ENCODE data around the gene TXNDC11. TPM values are rescaled to one million over a fixed set of nuclear protein-coding genes. Genes with fewer than 3 reads are reported as not detected.

TXNDC11 gene
- total RNA-seq, 4 donors from 2014 or later = 27.7 to 47.8 (median 40.0) TPM

- TF ChIP-seq POLR2A (IDR thresholded peaks at IDR 0.05) (no peak), CTCF (IDR thresholded peaks at IDR 0.05) (no peak)
- DNase-seq (ENCODE audit: low spot score in 2 of 2) = no peak
- 92 to 94% methylated on average over 4 of the region's 4 CpGs for WGBS, 2 donors
- intact Hi-C loops (cut with DNase I; ENCODE audit: low total_unique reads) = no loop called here
- H3K4me3 ChIP-seq (ENCODE audit: low read depth, poor library complexity, severe bottlenecking) = no peak overlapping the region
Observed at GRCh38 chr16:11638140-11638539, 104.5 kb downstream of the TXNDC11 start.

GRCh38 chr16:11637320-11637719 is 105.3 kb downstream of the TXNDC11 start:
- intact Hi-C loops (cut with DNase I; ENCODE audit: low total_unique reads) = no loop called here
- DNase-seq (ENCODE audit: low spot score in 2 of 2) = no peak
- 84 to 85% methylated on average over 5 of the region's 5 CpGs for whole genome bisulfite sequencing, 2 donors
- no peak for TF ChIP-seq CTCF (IDR thresholded peaks at IDR 0.05)
- TF ChIP-seq POLR2A (IDR thresholded peaks at IDR 0.05) = no peak
- no peak overlapping the region for H3K4me3 ChIP-seq (ENCODE audit: low read depth, poor library complexity, severe bottlenecking)

GRCh38 chr16:11636172-11636721 is 106.4 kb downstream of the TXNDC11 start:
- H3K4me3 ChIP-seq (ENCODE audit: low read depth, poor library complexity, severe bottlenecking) = no peak overlapping the region
- WGBS, 2 donors = 42 to 43% methylated on average over 14 of the region's 14 CpGs
- TF ChIP-seq POLR2A (IDR thresholded peaks at IDR 0.05) = no peak
- no peak for TF ChIP-seq CTCF (IDR thresholded peaks at IDR 0.05)
- peak in 1 of 2 donors; percentile 65 for DNase-seq (ENCODE audit: low spot score in 2 of 2)
- intact Hi-C loops (cut with DNase I; ENCODE audit: low total_unique reads) = no loop called here

- TF ChIP-seq POLR2A (IDR thresholded peaks at IDR 0.05) (no peak), CTCF (IDR thresholded peaks at IDR 0.05) (no peak)
- WGBS, 2 donors = 71 to 81% methylated on average over 12 of the region's 12 CpGs
- intact Hi-C loops (cut with DNase I; ENCODE audit: low total_unique reads) = no loop called here
- no peak for DNase-seq (ENCODE audit: low spot score in 2 of 2)
- no peak overlapping the region for H3K4me3 ChIP-seq (ENCODE audit: low read depth, poor library complexity, severe bottlenecking)
Observed at GRCh38 chr16:11635679-11636171, 106.9 kb downstream of the TXNDC11 start.

- 89 to 92% methylated on average over 10 of the region's 10 CpGs for WGBS, 2 donors
- DNase-seq (ENCODE audit: low spot score in 2 of 2) = no peak
- no peak overlapping the region for H3K4me3 ChIP-seq (ENCODE audit: low read depth, poor library complexity, severe bottlenecking)
- TF ChIP-seq POLR2A (IDR thresholded peaks at IDR 0.05) (no peak), CTCF (IDR thresholded peaks at IDR 0.05) (no peak)
- intact Hi-C loops (cut with DNase I; ENCODE audit: low total_unique reads) = no loop called here
Observed at GRCh38 chr16:11635113-11635652, 107.5 kb downstream of the TXNDC11 start.

GRCh38 chr16:11634312-11634711 is 108.3 kb downstream of the TXNDC11 start:
- no peak for DNase-seq (ENCODE audit: low spot score in 2 of 2)
- intact Hi-C loops (cut with DNase I; ENCODE audit: low total_unique reads) = no loop called here
- TF ChIP-seq POLR2A (IDR thresholded peaks at IDR 0.05) = no peak
- TF ChIP-seq CTCF (IDR thresholded peaks at IDR 0.05) = no peak
- 86 to 90% methylated on average over 6 of the region's 6 CpGs for WGBS, 2 donors
- H3K4me3 ChIP-seq (ENCODE audit: low read depth, poor library complexity, severe bottlenecking) = no peak overlapping the region

All from lower leg skin (tissue), 4 donors.